Measurements from ENCODE around the gene BLVRA.

The BLVRA gene

DNA sequence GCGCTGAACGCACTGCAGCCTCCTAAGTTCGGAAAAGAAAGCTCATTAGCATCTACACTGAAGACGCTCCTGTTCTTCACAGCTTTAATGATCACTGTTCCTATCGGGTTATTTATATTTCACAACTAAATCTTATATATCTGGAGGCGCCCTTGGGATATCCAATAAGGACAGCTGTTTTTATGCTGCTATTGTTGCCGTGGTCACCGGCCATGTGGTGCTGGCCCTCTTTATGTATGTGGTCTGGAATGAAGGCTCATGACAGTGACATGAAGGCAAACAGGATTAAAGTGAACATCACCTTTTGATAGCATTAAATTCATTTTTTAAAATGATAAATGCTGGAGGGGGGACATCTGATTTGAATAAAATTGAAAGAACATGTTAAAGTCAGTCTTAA is 8.8 kb downstream of the BLVRA start:
- TF ChIP-seq, protein P1, sequence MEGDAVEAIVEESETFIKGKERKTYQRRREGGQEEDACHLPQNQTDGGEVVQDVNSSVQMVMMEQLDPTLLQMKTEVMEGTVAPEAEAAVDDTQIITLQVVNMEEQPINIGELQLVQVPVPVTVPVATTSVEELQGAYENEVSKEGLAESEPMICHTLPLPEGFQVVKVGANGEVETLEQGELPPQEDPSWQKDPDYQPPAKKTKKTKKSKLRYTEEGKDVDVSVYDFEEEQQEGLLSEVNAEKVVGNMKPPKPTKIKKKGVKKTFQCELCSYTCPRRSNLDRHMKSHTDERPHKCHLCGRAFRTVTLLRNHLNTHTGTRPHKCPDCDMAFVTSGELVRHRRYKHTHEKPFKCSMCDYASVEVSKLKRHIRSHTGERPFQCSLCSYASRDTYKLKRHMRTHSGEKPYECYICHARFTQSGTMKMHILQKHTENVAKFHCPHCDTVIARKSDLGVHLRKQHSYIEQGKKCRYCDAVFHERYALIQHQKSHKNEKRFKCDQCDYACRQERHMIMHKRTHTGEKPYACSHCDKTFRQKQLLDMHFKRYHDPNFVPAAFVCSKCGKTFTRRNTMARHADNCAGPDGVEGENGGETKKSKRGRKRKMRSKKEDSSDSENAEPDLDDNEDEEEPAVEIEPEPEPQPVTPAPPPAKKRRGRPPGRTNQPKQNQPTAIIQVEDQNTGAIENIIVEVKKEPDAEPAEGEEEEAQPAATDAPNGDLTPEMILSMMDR (IDR thresholded peaks at IDR 0.05; ENCODE audit: control extremely low read depth, extremely low read depth, low read depth, missing control alignments), result no peak
- no peak for DNase-seq (ENCODE audit: extremely low spot score)
- CTCF ChIA-PET, result interaction anchor here (1.4 kb wide), 2 partner anchors 9 to 10 kb away, joined by 3 read pairs; partner anchors contain the start of gene BLVRA
- POLR2A ChIA-PET, result no interaction called here

DNA sequence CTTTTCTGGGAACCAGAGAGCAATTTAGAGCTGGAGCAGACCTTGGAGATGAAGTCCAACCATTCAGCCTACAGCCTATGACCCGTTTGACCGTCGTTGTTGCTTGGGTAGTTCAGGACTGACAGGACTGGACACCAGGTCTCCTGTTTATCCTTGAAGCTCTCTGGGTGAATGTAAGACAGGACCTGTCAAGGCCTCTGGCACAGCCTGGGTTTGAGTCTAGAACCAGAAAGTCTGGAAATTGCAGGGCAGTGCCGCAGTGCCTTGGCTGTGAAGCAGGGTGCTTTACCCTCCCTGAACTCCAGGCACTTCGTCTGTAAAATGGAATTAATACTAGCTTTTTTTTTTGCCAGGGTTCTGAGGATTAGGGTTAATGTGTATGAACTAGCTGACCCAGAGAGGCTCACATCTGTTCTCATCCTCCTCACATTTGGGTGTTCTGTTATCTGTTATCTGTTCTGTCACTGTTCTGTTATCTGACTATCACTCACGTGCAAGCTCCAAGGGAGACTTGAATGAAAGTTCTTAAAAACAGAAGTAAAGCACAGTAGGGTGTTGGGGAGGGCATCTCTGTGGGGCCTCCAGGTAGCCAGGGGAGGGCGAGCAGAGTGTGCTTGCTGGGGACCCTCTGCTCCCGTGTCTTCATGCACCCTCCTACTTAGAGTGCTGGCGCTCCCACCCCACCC is 9.9 kb downstream of the BLVRA start:
- ChIA-PET CTCF (interaction anchor here (1.0 to 1.4 kb wide), 4 partner anchors 10 to 186 kb away, joined by 3 to 5 read pairs (median 3); partner anchors contain the start of genes BLVRA and STK17A), POLR2A (interaction anchor here (0.6 kb wide), 1 partner anchor 36 kb away, joined by 5 read pairs; no protein-coding TSS in a partner anchor)
- TF ChIP-seq, protein P1 (IDR thresholded peaks at IDR 0.05; ENCODE audit: control extremely low read depth, extremely low read depth, low read depth, missing control alignments), result no peak
- no peak for DNase-seq (ENCODE audit: extremely low spot score)

DNA sequence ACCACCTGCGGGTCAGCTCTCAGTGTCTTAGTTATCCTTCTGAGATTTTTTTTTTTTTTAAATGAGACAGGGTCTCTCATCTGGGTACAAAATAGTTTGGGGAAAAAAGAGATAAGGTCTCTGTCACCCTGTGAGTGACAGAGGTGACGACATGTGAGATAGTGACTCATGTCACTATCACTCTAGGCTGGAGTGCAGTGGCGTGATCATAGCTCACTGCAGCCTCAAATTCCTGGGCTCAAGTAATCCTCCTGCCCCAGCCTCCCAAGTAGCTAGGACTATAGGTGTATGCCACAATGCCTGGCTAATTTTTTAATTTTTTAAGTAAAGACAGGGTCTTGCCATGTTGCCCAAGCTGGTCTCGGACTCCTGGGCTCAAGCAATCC is 10.4 kb downstream of the BLVRA start:
- TF ChIP-seq, protein P1 (IDR thresholded peaks at IDR 0.05; ENCODE audit: control extremely low read depth, extremely low read depth, low read depth, missing control alignments), result no peak
- POLR2A ChIA-PET, result interaction anchor here (0.6 kb wide), 1 partner anchor 36 kb away, joined by 5 read pairs; no protein-coding TSS in a partner anchor
- CTCF ChIA-PET, result interaction anchor here (1.2 kb wide), 2 partner anchors 10 to 12 kb away, joined by 3 to 5 read pairs; no protein-coding TSS in a partner anchor
- no peak for DNase-seq (ENCODE audit: extremely low spot score)

DNA sequence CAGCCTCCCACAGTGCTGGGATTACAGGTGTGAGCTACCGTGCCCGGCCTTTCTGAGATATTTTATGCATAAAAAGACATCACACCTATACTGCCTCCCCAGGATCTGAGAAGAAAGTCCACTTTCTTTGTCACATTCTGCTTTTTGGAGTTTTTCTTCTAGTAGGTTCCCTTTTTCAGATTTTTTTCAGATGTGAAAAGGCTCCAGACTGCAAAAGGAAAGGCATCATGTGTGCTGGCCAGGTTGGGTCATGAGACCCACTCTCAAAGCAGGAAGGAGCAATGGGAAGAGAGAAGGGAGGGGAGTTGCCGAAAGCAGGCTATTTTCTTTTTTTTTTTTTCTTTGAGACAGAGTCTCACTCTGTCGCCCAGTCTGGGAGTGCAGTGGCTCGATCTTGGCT is 10.8 kb downstream of the BLVRA start:
- ChIA-PET CTCF (no interaction called here), POLR2A (no interaction called here)
- TF ChIP-seq, protein P1 (IDR thresholded peaks at IDR 0.05; ENCODE audit: control extremely low read depth, extremely low read depth, low read depth, missing control alignments), result no peak
- DNase-seq (ENCODE audit: extremely low spot score), result no peak

DNA sequence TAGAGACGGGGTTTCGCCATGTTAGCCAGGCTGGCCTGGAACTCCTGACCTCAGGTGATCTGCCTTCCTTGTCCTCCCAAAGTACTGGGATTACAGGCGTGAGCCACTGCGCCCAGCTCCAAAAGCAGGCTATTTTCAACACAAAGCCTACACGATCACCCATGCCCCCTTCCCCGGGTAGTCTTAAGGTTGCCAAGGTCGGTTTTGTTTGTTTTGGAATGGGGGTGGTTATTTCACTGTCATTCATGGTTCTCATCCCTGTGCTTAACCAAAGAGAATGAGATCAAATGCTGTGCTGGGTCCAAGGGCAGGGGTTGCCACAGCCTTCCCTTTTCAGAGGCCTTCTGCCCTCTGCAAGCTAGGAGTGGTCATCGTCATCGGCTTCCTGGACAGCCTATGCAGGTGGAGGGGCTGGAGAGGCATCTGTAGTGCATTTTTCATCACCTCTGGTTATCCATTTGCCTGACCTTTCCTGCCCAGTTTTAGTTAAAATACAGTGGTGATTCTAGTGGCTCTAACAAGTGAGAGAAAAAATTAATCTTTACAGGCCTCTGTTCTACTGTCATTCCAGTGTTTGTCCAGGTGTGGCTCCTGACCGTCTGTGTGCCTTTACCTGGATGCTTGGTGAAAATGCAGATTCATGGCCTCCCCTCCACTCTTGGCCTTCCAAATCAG is 11.4 kb downstream of the BLVRA start:
- CTCF ChIA-PET, result interaction anchor here (1.4 to 2.4 kb wide), 2 partner anchors 22 to 187 kb away, joined by 3 to 6 read pairs; partner anchors contain the start of gene STK17A
- no peak for DNase-seq (ENCODE audit: extremely low spot score)
- POLR2A ChIA-PET, result no interaction called here
- TF ChIP-seq, protein P1 (IDR thresholded peaks at IDR 0.05; ENCODE audit: control extremely low read depth, extremely low read depth, low read depth, missing control alignments), result no peak

DNA sequence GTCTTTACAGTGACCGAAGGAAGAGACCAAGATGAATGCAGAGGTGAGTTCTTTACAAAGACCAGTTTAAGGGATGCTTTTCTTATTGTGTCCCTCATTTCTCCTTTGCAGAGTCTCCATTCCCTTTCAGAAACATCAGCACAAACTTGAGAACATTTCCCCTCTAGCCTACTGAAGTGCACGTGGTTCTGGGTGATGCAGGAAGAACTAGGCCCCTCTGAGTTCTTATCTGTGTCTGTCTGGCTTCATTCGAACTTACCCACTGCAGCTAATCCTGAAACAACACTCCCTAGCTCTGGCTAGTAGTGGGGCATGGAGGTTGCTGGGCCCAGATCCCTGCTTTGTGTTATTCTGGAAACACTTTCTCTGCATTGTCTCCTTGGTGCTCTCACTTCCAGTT is 12.6 kb downstream of the BLVRA start:
- ChIA-PET CTCF (interaction anchor here (1.2 to 2.4 kb wide), 4 partner anchors 11 to 189 kb away, joined by 3 to 6 read pairs (median 3); partner anchors contain the start of gene STK17A), POLR2A (no interaction called here)
- TF ChIP-seq, protein P1 (IDR thresholded peaks at IDR 0.05; ENCODE audit: control extremely low read depth, extremely low read depth, low read depth, missing control alignments), result no peak
- no peak for DNase-seq (ENCODE audit: extremely low spot score)

Data from GM10248 (cell line).